Endodermal cell (in vitro differentiated cells): Measurements from ENCODE around the gene SNTA1. TPM values are rescaled to one million over a fixed set of nuclear protein-coding genes. Genes with fewer than 3 reads are reported as not detected.
"Not testable (repeated sequence)": the region's sequence is repeated elsewhere in the genome, so short reads cannot be mapped to it uniquely, and the experiment has no call there.

Experiments used
- DNase-seq: peaks from one replicate; pipeline ENCODE4 v3.0.0-alpha.2; 2017
- H3K27ac ChIP-seq: 2 replicates; pipeline ENCODE4 v1.5.1; 2013; ENCODE audit warnings: mild to moderate bottlenecking, low read depth, low read length, moderate library complexity
- H3K27me3 ChIP-seq: 2 replicates; pipeline ENCODE4 v1.6.1; 2013; ENCODE audit warnings: mild to moderate bottlenecking, low read length, moderate library complexity; ENCODE audit not compliant: insufficient read depth, control insufficient read depth, poor library complexity, severe bottlenecking
- H3K36me3 ChIP-seq: 2 replicates; pipeline ENCODE4 v1.7.0; 2013; ENCODE audit warnings: mild to moderate bottlenecking, low read length, moderate library complexity; ENCODE audit not compliant: control insufficient read depth, insufficient read depth
- H3K4me1 ChIP-seq: one replicate; pipeline ENCODE4 v1.7.0; 2013; ENCODE audit warnings: low read length; ENCODE audit not compliant: control insufficient read depth, insufficient read depth
- H3K4me3 ChIP-seq: 2 replicates; pipeline ENCODE4 v1.5.1; 2013; ENCODE audit warnings: mild to moderate bottlenecking, low read length, moderate library complexity
- H3K9ac ChIP-seq: 2 replicates; pipeline ENCODE4 v1.6.1; 2013; ENCODE audit warnings: mild to moderate bottlenecking, low read length, moderate library complexity; ENCODE audit not compliant: poor library complexity, severe bottlenecking; ENCODE audit errors: extremely low read depth
- H3K9me3 ChIP-seq: 2 replicates; pipeline ENCODE4 v1.6.1; 2013; ENCODE audit warnings: mild to moderate bottlenecking, low read length, moderate library complexity; ENCODE audit not compliant: control insufficient read depth
- H3K27ac Mint-ChIP-seq: 2 replicates; pipeline ENCODE4 v1.8.0; 2020; ENCODE audit warnings: mixed read lengths
- H3K27me3 Mint-ChIP-seq: 2 replicates; pipeline ENCODE4 v1.8.0; 2021; ENCODE audit warnings: mild to moderate bottlenecking, mixed read lengths; ENCODE audit not compliant: insufficient read depth
- H3K36me3 Mint-ChIP-seq: 2 replicates; pipeline ENCODE4 v1.8.0; 2020; ENCODE audit warnings: low read depth, mixed read lengths
- H3K4me1 Mint-ChIP-seq: 2 replicates; pipeline ENCODE4 v1.8.0; 2020; ENCODE audit warnings: mixed read lengths
- H3K4me3 Mint-ChIP-seq: 2 replicates; pipeline ENCODE4 v1.8.0; 2020; ENCODE audit warnings: mild to moderate bottlenecking, moderate library complexity, mixed read lengths
- H3K9me3 Mint-ChIP-seq: 2 replicates; pipeline ENCODE4 v1.8.0; 2020; ENCODE audit warnings: mild to moderate bottlenecking, mixed read lengths
- CTCF ChIP-seq: fragments of 200-600 bp; sonication (generic); conservative IDR thresholded peaks from 2 replicates; pipeline ENCODE4 v1.5.0; 2021; ENCODE audit warnings: antibody characterized with exemption, mild to moderate bottlenecking
- WGBS, 2 experiments: methylation state at CpG; one replicate each; pipeline versions ENCODE4 v1.1.5 to v1.1.7; 2013; ENCODE audit warnings: missing lambda C conversion rate in 2 of 2, mixed read lengths in 1 of 2; ENCODE audit not compliant: insufficient coverage in 1 of 2, insufficient read length in 1 of 2; 5-methylcytosine and 5-hydroxymethylcytosine counted together
- total RNA-seq, 2 donors: library from RNA; stranded (reverse); fragmentation: NEBNext Ultra II Directional in 1 of 2; extraction: Animal tissue kit (Norgen Biotek cat#: 25700) in 1 of 2; gene quantifications; 2 replicates in 1 of 2; 3 replicates in 1 of 2; pipeline ENCODE4 v1.2.1, GENCODE V29; 2021

The SNTA1 gene
- total RNA-seq, 2 donors from 2014 or later, result 4.6 to 8.2 TPM

GRCh38 chr20:33488201-33488600 is 44.6 kb upstream of the SNTA1 start:
- 92 to 93% methylated on average over 7 to 8 of the region's 10 CpGs for WGBS, 2 experiments
- Mint-ChIP-seq H3K9me3 (no peaks in the 10 kb centered on the region), H3K4me1 (peaks cover 4% of the 10 kb centered on the region), H3K4me3 (no peak overlapping the region), H3K27me3 (no peaks in the 10 kb centered on the region), H3K36me3 (peaks cover 5% of the 10 kb centered on the region), H3K27ac (no peak overlapping the region)
- no peak for DNase-seq
- Histone ChIP-seq H3K9me3 (no peaks in the 10 kb centered on the region), H3K36me3 (no peaks in the 10 kb centered on the region), H3K4me1 (no peaks in the 10 kb centered on the region), H3K27me3 (no peaks in the 10 kb centered on the region), H3K4me3 (no peak overlapping the region), H3K27ac (no peak overlapping the region), H3K9ac (no peak overlapping the region)
- no peak for TF ChIP-seq CTCF

- not testable (repeated sequence) for H3K27ac ChIP-seq, H3K27ac Mint-ChIP-seq, DNase-seq
Observed at GRCh38 chr20:33483186-33483585, 39.6 kb upstream of the SNTA1 start.

GRCh38 chr20:33482581-33482980 is 39.0 kb upstream of the SNTA1 start:
- H3K27ac Mint-ChIP-seq, result no peak overlapping the region
- H3K36me3 Mint-ChIP-seq, result no peaks in the 10 kb centered on the region
- WGBS, 2 experiments, result 95 to 98% methylated on average over 6 of the region's 6 CpGs

More at GRCh38 chr20:33483186-33483585, 39.6 kb upstream of the SNTA1 start:
- not testable (repeated sequence) for H3K9me3 ChIP-seq, H3K4me1 Mint-ChIP-seq, H3K36me3 ChIP-seq, H3K9ac ChIP-seq, H3K9me3 Mint-ChIP-seq, H3K4me1 ChIP-seq, H3K4me3 ChIP-seq, H3K4me3 Mint-ChIP-seq, H3K27me3 ChIP-seq, H3K27me3 Mint-ChIP-seq, H3K36me3 Mint-ChIP-seq
- 89 to 97% methylated on average over 3 to 5 of the region's 5 CpGs for WGBS, 2 experiments

More at GRCh38 chr20:33482581-33482980, 39.0 kb upstream of the SNTA1 start:
- no peaks in the 10 kb centered on the region for H3K9me3 ChIP-seq
- H3K9ac ChIP-seq, result no peak overlapping the region
- Mint-ChIP-seq H3K4me3 (no peak overlapping the region), H3K4me1 (peaks cover 8% of the 10 kb centered on the region), H3K27me3 (no peaks in the 10 kb centered on the region), H3K9me3 (no peaks in the 10 kb centered on the region)
- no peak for DNase-seq
- H3K4me1 ChIP-seq, result peaks cover under 1% of the 10 kb centered on the region
- H3K27me3 ChIP-seq, result no peaks in the 10 kb centered on the region
- TF ChIP-seq CTCF, result no peak
- no peak overlapping the region for H3K4me3 ChIP-seq
- no peaks in the 10 kb centered on the region for H3K36me3 ChIP-seq
- no peak overlapping the region for H3K27ac ChIP-seq
